Measurements from ENCODE around the gene C1orf35. TPM values are rescaled to one million over a fixed set of nuclear protein-coding genes. Genes with fewer than 3 reads are reported as not detected.

C1orf35 gene
- total and polyA plus RNA-seq, 2 experiments from 2014 or later: 14.0 to 67.6 TPM

GRCh38 chr1:228097333-228098081 is 5.6 kb downstream of the C1orf35 start:
- Mint-ChIP-seq H3K4me3 (no peak overlapping the region; the same call in 2 of the 3 replicates), H3K27ac (no peak overlapping the region)
- peaks cover 44% of the 10 kb centered on the region for H3K79me2 ChIP-seq (replicated peaks; ENCODE audit: insufficient read depth)

More at GRCh38 chr1:228097333-228098081, 5.6 kb downstream of the C1orf35 start:
- DNase-seq (ENCODE audit: low spot score): no peak
- Mint-ChIP-seq H3K4me1 (peaks cover 11% of the 10 kb centered on the region), H3K9me3 (peaks cover 11% of the 10 kb centered on the region), H3K27me3 (ENCODE audit: insufficient read depth, low read depth, poor library complexity) (peaks cover 17% of the 10 kb centered on the region), H3K36me3 (ENCODE audit: low read depth) (peaks cover 64% of the 10 kb centered on the region)
- Histone ChIP-seq H3K4me3 (no peak overlapping the region), H3K4me2 (no peak overlapping the region), H3F3A (replicated peaks; ENCODE audit: low read depth) (no peaks in the 10 kb centered on the region), H3K27me3 (ENCODE audit: insufficient read depth) (no peaks in the 10 kb centered on the region), H4K20me1 (replicated peaks; ENCODE audit: insufficient read depth) (peaks cover 42% of the 10 kb centered on the region), H3K36me3 (ENCODE audit: insufficient read depth) (peaks cover 3% of the 10 kb centered on the region; the same call in 1 of the 2 replicates), H2AFZ (no peak overlapping the region), H3K4me1 (ENCODE audit: insufficient read depth) (no peaks in the 10 kb centered on the region), H3K27ac (ENCODE audit: low read depth) (no peak overlapping the region), H3K9me2 (ENCODE audit: insufficient read depth) (no peaks in the 10 kb centered on the region)
- TF ChIP-seq REST (IDR thresholded peaks at IDR 0.05; ENCODE audit: unreplicated experiment): no peak
- TF ChIP-seq ZNF114 (CRISPR knock-in tag; IDR thresholded peaks at IDR 0.05): no peak
- TF ChIP-seq ZNF462 (CRISPR knock-in tag; IDR thresholded peaks at IDR 0.05): no peak
- TF ChIP-seq POLR2AphosphoS5 (IDR thresholded peaks at IDR 0.05; ENCODE audit: low read depth): no peak
- no peak for TF ChIP-seq CREB1 (CRISPR knock-in tag; IDR thresholded peaks at IDR 0.05; ENCODE audit: low read depth)
- TF ChIP-seq STAT1 (IDR thresholded peaks at IDR 0.05; ENCODE audit: unreplicated experiment): no peak
- TF ChIP-seq EZH2phosphoT487 (IDR thresholded peaks at IDR 0.05; ENCODE audit: unreplicated experiment): no peak
- TF ChIP-seq NANOG (IDR thresholded peaks at IDR 0.05; ENCODE audit: borderline replicate concordance): no peak
- TF ChIP-seq CTCF (conservative IDR thresholded peaks at IDR 0.05; ENCODE audit: low read depth in 2 of 2): no peak
- no peak for TF ChIP-seq ZNF331 (CRISPR knock-in tag; IDR thresholded peaks at IDR 0.05; ENCODE audit: low read depth)
- no peak for TF ChIP-seq JUNB (IDR thresholded peaks at IDR 0.05; ENCODE audit: unreplicated experiment)
- no peak for TF ChIP-seq ETS1 (IDR thresholded peaks at IDR 0.05)
- no peak for TF ChIP-seq EZH2 (IDR thresholded peaks at IDR 0.05; ENCODE audit: low read depth, unreplicated experiment)
- no peak for ATAC-seq
